Fibroblast of skin of right biceps (primary cell): ENCODE data around the gene UMAD1.

ENCODE experiments used
- DNase-seq: peaks from one replicate; pipeline ENCODE4 v3.0.0-alpha.2; 2013

The UMAD1 gene

DNA sequence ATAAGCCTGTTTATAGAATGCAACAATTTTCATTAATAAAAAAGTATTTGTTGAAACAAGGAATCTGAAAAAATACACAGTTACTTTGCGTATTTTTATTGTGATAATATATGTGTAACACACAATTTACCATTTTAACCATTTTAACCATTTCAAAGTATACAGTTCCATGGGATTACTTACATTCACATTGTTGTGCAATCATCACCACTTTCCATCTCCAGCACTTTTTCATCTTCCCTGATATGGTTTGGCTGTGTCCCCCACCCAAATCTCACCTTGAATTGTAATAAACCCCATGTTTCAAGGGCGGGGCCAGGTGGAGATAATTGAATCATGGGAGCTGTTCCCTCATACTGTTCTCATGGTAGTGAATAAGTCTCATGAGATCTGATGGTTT, 266.8 kb downstream of the UMAD1 start:
- no peak for DNase-seq

DNA sequence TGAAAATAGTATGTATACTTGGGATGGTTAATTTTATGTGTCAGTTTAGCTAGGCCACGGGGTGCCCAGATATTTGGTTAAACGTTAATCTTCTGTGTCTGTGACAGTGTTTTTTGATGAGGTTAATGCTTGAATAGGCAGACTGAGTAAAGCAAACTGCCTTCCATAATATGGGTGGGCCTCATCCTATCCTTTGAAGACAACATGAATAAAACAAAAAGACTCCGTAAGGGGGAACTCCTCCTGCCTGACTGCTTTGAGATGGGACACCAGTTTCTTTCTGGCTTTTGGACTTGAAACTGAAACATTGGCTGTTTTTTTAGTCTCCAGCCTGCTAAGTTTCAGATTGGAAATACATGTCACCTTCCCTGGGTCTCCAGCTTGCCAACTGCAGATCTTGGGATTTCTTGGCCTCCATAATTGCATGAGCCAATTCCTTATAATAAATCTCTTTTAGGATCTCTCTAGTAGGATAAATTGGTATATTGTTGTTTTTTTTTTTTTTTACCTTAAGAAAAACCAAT, 268.1 kb downstream of the UMAD1 start:
- no peak for DNase-seq

DNA sequence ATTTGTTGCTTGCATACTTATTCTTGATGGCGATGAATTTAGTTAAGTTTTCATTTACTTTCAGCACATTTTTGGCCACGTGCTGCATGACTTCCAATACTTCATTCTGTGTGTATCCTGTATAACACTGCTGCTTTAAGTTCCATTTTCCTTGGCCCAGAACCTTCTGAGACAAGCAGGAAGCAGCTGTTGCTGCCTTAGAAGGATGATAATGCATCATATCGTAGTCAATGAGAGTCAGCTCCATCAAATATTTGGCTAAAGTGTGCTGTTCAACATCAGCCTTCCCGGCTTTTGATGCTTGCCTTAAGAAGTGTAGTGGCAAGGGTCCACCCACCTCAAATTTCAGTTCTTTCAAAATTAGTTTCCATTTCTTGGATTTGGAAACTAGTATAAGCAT, 268.8 kb downstream of the UMAD1 start:
- DNase-seq: no peak

DNA sequence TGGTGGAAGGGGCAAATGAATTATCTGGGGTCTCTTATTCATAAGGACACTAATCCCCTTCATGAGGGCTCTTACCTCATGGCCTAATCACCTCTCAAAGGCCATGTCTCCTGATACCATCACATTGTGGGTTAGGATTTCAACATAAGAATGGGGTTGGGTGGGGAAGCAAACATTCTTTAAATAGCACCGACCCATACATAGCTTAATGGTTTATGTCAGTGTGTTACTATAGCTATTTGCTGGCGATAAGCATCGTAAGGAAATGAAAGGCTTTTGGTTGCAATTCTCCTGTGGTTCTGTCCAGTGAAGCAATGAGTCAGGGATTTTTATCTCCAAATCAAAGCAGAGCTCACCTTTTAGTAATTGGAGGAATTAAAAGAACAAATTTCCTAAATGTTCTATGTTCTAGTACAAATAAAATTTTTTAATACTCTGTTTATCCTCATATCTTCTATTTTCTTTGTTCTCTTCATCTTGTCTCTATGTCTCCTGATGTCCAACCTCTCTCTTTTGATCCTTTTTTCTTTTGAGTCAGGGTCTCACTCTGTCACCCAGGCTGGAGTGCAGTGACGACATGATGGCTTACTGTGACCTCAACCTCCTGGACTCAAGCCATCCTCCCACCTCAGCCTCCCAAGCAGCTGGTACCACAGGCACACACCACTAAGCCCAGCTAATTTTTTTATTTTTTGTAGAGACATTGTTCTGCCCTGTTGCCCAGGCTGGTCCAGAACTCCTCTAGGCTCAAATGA, 271.0 kb downstream of the UMAD1 start:
- DNase-seq: peak; percentile 85

DNA sequence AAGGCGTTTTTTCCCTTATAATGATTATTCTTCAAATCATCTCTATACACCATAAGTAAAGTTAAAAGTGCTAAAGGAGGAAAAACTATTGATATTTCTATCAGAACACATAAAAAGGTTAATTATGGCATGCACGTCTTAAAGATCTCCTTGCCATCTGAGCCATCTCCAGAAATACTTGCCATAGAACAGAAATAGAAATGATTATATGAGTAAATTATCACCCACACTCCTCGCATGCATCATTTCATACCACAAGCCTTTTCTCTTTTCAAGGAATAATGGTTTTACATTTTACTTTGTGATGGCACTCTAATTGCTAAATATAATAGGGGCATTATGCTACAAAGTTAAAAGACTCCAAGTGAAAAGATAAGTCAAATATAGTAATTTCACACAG, 272.4 kb downstream of the UMAD1 start:
- no peak for DNase-seq

DNA sequence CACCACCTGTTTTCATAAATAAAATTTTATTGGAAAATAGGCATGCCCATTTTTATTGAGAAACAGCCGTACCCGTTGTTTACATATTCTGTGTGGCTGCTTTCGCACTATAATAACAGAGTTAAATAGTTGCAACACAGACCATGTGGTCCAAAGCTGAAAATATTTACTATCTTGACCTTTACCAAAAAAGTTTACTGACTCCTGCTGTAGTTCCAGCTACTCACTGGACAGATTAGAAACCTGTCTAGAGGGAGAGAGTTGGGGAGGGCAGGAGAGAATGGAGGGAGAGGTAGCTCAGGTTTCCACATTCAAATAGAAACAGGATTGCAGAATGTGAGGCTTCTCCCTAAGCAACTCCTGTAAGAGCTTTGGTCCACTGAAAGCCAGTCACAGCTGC, 273.0 kb downstream of the UMAD1 start:
- no peak for DNase-seq

DNA sequence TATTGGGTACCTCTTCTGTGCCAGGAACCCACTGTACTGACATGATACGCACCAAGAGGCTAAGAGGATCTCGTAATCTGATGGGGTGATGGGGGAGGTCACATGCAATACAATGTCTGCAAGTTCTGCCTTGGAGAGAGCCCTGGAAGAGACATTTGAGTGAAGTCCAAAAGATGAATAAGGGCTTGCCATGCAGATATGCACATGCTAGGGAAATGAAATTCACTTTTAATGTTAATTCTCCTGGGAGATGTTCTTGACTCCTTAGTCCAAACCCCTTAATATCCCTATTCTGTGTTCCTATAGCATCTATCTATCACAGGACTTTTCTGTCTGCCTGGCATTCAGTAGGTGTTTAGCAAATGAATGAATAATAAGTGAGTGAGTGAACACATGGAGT, 274.0 kb downstream of the UMAD1 start:
- DNase-seq: no peak

DNA sequence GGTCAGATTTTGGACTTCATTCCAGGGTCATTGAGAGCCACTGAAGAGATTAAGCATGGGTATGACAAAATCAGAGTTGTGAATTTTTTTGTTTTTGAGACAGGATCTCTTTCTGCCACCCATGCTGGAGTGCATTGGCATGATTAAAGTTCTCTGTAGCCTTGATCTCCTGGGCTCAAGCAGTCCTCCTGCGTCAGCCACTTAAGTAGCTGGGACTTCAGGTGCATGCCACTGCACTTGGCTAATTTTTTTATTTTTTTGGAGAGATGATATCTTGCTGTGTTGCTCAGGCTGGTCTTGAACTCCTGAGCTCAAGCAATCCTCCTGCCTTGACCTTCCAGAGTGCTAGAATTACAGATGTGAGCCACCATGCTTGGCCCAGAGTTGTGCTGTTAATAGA, 275.5 kb downstream of the UMAD1 start:
- no peak for DNase-seq

DNA sequence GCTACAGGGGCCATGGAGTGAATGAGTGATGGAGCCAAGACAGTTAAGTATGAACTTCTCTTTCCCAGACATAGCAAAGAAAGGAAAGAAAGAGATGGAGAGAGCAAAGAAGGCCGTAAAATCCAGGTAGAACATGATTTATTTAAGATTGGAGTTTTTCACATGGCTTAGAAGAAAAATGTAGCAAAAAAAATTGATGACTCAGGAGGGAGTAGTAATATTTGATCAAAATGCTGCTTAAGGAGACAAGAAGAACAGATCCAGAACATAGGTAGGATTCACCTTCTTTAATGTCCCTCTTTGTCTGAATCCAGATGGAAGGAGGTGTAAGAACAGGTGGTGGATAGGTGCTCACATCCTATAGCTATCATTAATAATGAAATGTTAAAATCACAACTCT, 277.0 kb downstream of the UMAD1 start:
- DNase-seq: no peak

DNA sequence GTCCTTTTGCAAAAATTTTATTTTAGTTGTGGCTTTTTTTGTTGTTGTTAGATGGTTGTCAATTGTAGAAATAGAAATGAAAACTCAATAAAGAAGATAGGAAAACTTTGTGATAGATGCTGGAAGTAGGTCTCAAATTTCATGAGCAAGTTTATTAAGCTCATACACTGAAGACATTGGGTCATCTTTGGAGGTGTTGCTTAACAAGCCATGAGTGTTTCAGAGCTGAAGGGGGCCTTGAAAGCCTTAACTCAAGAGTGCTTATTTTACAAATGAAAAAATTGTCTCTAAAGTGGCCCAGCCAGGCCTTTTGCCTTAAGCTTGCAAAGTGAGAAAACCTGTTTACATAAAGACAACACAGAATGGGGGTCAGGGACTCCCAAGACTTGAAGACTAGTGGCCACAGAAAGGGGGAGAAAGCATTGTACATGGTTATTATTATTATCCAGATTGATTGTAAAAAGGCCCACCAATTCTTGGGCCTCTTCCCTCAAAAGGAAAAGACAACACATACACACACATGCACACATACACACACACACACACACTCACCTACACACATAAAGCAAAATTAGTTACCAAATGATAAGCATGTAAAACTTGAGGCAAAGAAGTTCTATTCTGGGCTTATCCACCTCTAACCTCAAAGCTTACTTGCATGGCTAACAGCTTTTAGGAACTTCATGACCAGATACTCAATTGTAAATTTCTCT, 278.3 kb downstream of the UMAD1 start:
- no peak for DNase-seq

DNA sequence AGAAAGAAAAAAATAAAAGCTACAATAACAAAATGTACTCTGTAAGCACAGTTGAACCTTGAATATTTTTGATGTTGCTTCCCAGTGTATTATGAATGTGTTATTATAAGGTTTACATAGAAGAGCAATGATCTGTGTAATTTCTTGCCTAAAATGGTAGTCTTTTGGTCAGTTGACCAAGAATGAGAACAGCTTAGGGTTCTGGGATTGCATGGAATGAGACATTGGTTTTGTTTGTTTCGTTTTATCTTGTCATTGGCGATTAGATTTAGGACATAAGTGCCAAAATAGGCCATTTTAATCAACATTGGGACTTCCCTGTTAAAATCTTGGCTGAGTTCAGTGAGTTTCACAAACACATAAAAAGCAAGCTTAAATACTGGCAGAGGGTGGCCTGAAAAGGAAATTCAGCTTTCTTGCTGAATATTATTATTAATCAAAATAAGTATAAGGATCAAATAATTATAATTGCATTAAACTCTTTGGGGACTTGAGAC, 278.9 kb downstream of the UMAD1 start:
- no peak for DNase-seq

DNA sequence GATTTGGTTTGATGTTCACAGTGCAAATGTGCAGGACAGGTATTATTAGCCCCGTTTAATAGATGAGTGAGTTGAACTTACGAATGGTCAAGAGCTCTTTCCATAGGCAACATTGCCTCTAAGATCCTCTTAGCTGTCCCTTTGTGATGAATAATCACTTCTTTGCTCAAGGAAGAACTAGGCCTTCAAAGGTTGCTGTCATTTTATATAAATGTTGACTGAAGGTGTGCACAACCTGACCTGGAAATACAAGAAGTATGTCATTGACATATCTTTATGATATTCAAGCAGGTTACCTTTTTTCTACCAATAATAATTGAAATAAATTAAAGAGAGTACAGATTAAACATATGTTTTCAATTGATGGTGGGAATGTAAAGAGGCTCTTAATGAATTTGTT, 279.5 kb downstream of the UMAD1 start:
- DNase-seq: no peak

DNA sequence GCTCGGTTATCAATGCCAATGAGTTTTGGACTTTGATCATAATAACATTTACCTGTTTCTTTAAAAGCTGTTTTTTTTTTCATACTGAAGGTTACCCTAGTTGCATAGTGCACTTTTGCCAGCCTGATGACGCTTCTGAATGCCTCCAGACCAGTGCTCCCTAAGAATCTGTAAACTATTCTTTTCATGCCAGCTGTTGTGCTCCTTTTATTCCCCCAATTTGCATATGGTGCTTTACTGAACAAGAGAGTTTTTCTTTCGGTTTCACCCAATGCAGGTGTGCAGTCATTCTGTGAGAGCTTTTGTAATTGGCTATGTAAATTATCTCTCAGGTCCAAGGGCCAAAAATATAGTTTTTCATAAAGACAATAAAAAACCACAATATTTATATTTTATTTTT, 279.9 kb downstream of the UMAD1 start:
- no peak for DNase-seq

DNA sequence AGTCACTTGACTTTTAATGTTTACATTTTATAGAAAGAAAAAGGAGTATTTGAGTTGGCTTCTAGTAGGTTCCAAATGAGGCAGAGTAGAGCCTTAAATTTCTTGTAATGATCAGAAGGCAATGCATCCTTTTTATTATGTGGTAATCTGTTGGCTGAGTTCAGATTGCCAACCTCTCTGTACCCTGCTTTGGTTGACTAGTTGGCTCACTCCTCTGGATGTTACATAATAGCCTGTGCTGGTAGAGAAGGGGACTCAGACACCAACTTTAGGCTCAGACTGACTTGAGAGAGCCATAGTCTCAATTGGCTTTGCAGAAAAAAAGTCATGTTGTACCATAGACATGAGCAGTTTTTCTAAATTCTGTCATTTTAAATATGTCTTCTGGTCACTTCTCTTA, 281.3 kb downstream of the UMAD1 start:
- DNase-seq: no peak

DNA sequence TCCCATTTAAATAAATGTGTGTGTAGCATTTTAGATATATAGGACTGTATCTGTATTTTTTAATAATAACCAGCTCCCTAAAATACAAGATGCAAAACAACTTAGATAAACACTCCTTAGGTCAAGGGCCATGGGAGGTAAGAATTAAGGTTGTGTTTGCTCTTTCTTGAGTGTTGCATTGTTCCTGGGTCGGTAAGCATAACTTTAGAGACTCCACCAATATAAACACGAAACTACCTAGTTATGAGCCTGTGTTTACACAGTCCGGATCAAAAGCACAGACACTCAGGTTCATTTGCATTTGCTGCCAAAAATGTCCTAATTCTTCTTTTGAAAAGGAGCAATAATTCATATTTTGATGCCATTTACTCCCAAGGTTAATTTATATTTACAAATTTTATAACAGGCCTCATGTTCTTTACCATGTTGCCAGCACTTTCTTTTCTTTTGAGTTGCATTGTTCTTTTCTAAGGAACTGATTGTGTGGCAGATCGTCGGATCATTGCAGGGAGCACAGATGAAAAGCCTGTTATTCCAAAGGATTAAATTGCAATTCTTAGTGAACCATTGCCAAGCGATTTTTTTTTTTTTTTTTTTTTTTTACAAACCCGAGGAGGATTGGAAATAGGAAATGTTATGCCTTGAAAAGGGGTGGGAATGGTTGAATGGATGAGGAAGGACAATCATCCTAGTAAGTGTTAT, 282.3 kb downstream of the UMAD1 start:
- no peak for DNase-seq

DNA sequence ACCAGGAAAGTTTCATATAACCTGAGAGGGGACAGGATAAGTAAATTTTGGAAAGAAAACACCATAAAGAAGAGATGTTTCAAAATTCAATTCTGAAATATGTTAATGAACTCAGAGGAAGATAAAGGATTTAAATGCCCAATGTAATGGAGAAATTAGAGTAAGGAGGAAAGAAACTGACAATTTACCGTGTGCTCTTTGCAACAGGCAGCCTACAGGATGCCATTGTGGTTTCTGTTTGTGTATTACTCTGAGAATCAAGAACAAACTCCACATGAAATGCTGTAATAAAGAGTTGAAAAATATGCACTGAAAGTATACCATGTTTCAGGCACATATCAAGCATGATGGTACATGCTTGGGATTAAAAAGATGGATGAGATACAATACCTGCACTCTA, 283.3 kb downstream of the UMAD1 start:
- no peak for DNase-seq

DNA sequence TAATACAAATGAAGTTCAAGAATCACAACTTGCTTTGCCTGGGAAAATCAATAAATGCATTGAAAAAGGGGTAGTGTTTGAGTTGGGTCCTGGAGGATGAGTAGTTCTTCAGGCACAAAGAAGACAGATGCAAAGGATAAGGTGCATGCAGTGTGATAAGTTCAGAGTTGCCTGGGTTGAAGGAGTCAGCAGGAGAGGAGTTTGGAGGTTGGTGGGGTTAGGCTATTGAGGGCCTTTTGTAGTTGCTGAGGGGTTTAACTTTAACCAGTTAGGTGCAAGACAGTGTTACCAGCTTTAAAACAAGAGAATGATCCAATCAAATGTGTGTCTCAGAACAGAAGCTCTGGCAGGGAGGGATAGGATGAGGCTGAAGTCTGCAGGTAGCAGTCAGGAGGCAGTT, 283.8 kb downstream of the UMAD1 start:
- DNase-seq: no peak
